NCI-H2196 treated with DMSO at 0.1 percent for 48 hours (cell line): ENCODE measurements around the gene MAD1L1.

ENCODE experiments used
- DNase-seq: peaks from one replicate; lab custom pipeline; 2025; ENCODE audit not compliant: unreplicated experiment; lab: John Stamatoyannopoulos, UW

Gene MAD1L1

GRCh38 chr7:1857487-1858421 lies 375.0 kb downstream of the MAD1L1 start:
- no peak for DNase-seq

- no peak for DNase-seq
These were observed 375.8 kb downstream of the MAD1L1 start for GRCh38 chr7:1856888-1857441.

GRCh38 chr7:1856161-1856887 lies 376.4 kb downstream of the MAD1L1 start:
- no peak for DNase-seq

DNA sequence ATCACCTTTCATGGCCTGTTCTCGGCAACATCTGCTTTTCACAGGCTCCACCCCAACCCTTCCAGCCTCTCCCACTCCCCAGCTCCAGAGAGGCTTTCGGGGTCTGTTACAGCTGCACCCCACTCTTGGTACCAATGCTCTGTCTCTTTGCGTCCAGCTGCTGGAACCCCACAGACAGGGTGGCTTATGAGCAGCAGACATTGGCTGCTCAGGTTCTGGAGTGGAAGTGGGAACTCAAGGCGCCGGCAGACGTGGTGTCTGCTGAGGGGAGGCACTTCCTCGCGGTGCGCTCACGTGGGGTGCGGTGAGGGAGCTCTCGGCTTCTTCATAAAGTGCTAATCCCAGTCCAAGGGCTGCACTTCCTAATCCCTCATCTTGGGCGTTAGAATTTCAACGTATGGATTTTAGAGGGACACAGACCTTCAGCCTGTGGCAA lies 377.0 kb downstream of the MAD1L1 start:
- DNase-seq, result no peak

DNA sequence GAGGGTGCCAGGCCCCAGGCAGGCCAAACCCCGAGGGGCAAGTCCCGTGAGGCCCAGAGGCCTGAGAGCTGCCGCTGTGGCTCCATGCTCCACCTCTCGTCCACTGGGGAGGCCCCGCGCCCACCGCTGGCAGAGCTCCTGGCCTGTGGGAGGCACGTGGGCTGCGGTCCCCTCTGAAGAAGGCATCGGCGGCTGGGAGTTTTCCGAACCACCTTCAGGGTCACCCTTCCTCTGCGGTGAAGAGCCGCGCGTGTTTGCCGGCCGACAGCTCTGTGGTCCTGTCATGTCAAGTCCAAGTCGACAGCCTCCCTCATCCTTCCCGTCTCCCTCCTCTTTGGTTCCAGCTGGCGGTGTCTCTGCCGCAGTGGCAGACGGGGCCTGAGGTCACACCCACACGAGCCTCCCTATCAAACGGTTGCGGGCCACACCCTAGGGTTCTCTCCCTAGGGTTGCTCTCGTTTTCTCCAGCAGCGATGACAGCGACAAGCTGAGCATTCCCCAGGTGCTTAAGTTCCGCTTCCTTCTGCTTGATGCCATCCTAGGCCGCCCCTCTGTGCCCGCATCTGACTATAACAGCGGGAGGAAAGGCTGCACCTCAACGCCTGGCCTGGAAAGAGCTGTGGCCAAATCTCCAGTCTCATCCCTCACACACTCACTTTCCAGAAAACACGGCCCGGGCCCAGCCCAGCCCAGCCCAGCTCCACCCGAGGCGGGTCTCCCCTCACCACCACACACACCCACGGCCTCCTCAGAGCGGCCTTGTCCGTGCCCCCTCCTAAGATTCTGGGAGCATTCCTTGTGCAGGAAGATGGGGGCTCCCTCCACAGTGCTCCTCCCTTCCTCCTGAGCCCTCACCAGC lies 377.6 kb downstream of the MAD1L1 start:
- no peak for DNase-seq

DNA sequence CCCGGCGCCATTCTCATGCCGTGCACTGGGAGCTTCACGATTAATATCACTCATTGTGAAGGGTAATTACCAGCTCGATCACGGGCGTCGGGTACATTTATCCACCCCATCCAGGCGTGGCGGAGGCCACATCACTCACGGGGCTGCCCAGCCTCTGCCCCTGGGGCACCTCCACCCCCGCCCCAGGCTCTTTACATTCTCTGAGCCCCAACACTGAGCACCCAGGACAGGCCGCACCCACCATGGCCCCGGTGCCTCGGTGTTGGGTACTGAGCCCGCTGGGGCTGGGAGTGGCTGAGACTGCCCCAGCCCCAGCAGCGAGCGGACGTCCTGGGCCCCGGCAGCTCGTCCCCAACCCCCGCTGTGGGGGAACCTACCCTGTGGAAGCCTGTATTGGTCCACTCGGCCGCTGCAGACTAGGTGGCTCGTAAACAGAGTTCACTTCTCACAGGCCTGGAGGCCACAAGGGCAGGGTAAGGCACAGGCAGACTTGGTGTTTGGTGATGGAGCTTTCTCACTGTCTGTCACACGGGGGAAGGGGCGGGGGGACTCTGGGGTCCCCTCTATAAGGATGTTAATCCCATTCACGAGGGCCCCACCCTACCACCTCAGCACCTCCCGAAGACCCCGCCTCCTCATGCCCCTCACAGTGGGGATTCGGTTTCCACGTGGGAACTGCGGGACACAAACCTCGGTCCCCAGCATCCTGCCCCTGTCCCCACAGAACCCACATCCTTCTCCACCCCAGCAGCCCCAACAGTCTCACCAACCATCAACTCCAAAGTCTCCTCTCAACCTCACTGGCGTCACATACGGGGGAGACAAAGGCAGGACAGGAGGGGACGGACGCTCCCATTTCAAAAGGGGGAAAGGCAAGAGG lies 378.5 kb downstream of the MAD1L1 start:
- DNase-seq, result no peak

- no peak for DNase-seq
These were observed 379.2 kb downstream of the MAD1L1 start for GRCh38 chr7:1853431-1853985.

DNA sequence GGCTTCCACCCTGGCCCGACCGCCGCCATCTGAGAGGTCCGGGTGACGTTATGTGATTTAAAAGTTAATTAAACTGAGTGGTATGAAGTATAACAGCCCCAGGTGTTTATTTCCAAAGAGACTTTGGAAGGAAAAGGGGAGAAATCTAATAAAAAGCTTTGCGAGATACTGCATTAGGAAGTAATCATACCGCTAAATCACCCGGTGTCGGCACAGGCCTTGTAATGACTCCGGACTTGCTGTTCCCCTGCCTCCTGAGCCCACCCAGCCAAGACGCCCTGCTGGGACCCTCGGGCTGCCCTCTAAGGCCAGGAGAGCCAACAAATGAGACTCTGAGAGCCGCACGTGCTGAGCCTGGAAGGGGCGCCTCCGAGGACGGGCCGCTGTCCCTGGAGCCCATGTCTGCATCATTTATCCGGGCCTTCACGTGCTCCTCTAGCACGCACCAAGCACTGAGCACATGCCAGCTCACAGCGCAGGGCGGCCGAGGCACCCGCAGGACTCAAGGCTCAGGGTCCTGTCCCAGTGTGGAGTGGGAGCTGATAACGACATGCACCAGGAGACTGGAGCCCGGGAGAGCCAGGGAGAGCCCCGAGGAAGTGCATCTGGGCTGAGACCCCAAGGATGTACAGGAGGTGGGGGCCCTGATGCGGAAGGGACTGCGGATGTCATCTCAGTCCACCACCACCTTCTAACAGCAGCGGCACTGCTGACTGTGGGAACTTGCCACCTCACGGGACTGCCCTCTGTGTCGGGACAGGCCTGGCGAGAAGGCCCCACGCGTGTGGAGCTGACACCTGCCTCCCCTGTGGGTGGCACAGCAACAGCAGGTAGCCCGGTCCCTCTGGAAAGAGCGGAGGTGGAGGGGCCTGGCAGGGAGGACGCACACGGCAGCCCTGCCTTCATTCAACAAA lies 380.0 kb downstream of the MAD1L1 start:
- DNase-seq, result no peak

DNA sequence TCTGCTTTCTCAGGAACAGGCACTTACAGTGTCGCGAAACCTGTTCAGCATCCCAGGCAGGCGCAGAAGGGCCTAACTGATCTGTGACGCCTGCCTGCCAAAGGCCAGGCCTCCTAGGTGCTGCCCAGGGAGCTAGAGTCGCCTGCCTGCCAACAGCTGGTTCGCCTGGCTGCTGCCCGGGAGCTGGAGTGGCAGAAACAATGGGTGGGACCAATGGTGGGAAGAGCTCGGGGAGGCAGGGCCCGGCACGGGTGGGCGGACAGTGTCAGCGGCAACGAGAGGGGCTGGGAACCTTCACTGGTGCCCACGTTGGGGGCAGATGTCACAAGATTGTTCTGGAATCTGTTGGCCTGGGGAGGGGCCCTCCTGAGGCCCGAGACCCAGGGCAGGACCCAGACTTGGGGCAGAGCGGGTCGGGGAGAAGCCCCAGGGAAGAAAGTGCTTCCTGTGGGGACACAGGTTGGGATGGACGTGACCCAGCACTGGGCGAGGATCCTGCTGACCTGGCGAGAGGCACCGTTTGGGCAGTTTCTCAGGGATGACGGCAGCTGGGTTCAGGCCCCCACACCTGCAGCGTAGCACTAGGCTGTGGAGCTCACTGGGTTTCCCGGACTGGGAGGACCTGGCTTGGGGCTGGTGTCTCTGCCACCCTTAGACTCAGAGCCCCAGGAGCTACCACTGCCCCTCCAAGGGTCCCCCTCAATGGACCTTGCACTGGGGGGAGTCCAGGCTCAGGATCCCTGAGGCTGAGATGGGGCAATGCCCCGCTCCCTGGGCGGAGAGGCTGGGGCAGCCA lies 380.8 kb downstream of the MAD1L1 start:
- no peak for DNase-seq

- DNase-seq, result no peak
These were observed 381.7 kb downstream of the MAD1L1 start for GRCh38 chr7:1850976-1851571.

GRCh38 chr7:1850111-1850975 lies 382.4 kb downstream of the MAD1L1 start:
- DNase-seq, result no peak

DNA sequence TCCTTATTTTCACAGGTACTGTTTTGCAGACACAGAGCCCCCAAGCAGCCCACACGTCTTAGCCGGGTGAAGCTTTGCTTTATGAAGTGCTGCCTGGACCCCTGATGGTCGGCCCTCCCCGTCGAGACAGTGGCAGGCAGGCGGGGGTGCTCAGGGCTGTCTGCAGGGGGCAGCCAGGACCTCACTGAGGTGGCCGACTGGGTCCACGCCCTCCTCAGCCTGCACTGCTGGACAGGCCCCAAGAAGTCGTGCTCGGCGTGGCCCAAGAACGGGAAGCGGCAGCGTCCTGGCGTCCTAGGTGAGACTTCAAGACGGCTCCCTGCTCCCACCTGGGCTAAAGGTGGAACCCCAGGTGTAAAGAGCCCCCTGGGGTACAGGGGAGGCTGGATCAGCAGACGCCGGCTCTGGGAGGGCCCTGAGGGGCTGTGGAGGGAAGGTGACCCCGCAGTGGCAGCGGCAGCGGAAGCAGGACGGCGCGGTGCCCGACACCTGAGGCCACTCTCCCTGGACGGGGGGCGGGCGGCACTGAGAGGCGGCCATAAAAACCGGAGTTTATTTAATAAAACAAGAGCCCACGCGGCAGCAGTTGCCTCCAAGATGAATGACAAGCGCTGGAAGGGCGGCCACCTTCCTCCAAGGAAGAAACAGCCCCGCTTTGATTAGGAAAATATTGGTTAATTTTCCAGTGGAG lies 383.2 kb downstream of the MAD1L1 start:
- no peak for DNase-seq

- DNase-seq, result no peak
These were observed 383.8 kb downstream of the MAD1L1 start for GRCh38 chr7:1848911-1849311.

- no peak for DNase-seq
These were observed 384.6 kb downstream of the MAD1L1 start for GRCh38 chr7:1848013-1848640.

DNA sequence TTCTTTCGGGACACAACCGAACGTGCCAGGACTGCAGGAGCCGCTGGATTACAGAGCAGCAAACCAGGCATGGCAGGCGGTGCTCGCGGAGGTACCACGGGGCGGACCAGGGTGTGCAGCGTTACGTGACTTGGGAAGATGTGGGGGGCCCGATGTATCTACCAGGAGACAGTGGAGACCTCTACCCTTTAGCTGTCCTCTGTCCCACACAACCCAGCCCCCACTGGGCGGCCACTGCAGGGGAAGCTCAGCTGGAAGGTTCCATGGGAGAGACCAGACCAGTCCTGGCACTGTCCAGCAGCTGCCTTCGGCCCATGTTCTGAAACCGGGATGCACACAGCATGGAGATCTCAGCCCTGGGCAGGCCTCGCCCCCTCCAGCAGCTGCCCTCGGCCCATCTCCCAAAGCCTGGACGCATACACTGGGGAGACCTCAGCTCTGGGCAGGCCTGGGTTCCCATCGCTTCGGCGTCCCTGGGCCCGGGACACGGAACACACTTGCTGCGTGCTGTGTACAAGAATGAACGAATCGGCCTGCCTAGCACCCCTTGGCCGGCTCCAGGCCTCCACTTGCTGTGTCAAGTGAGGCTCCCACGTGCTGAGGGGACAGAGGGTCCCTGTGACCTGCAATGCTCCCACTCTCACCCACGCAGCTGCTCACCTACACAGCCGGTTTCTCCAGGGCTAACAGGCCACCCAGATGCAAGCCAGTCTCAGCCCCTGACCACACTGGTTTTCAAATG lies 385.3 kb downstream of the MAD1L1 start:
- no peak for DNase-seq
